ENCODE results near the gene THADA.

GRCh38 chr2:43210125-43210466, 385.7 kb downstream of the THADA start:
- TF ChIP-seq POLR2A (IDR thresholded peaks at IDR 0.05) (no peak), CTCF (IDR thresholded peaks at IDR 0.05) (no peak)
